Neutrophil (primary cell): ENCODE results near the gene ACTN2.

Source experiments
- H3K27ac ChIP-seq: fragments of 200-600 bp; sonication (generic); 2 replicates; pipeline ENCODE4 v1.5.1; 2016; ENCODE audit warnings: mild to moderate bottlenecking, moderate library complexity
- H3K27me3 ChIP-seq: fragments of 200-600 bp; sonication (generic); 2 replicates; pipeline ENCODE4 v1.6.0; 2016; ENCODE audit warnings: mild to moderate bottlenecking
- H3K36me3 ChIP-seq: fragments of 200-600 bp; sonication (generic); 2 replicates; pipeline ENCODE4 v1.5.1; 2017
- H3K4me1 ChIP-seq, 2 experiments: fragments of 200-600 bp in 1 of 2; sonication (generic) in 1 of 2; 1 replicate in 1 of 2; 2 replicates in 1 of 2; pipeline versions ENCODE4 v1.5.1 to v1.6.1; 2013 to 2016; ENCODE audit warnings: low read depth in 1 of 2, low read length in 1 of 2, mild to moderate bottlenecking in 1 of 2, moderate library complexity in 1 of 2; ENCODE audit not compliant: control insufficient read depth in 1 of 2, insufficient read depth in 1 of 2
- H3K4me3 ChIP-seq, 2 experiments: fragments of 200-600 bp in 1 of 2; sonication (generic) in 1 of 2; 1 replicate in 1 of 2; 2 replicates in 1 of 2; pipeline ENCODE4 v1.5.1; 2013 to 2016; ENCODE audit warnings: low read depth in 1 of 2, low read length in 1 of 2, mild to moderate bottlenecking in 1 of 2, moderate library complexity in 1 of 2
- H3K9me3 ChIP-seq: fragments of 200-600 bp; sonication (generic); 2 replicates; pipeline ENCODE4 v1.5.1; 2016
- TF ChIP-seq, protein P1 (sequence below): fragments of 200-600 bp; sonication (generic); IDR thresholded peaks from 2 replicates; pipeline ENCODE4 v1.5.1; 2016; ENCODE audit warnings: antibody characterized with exemption

Gene ACTN2

DNA sequence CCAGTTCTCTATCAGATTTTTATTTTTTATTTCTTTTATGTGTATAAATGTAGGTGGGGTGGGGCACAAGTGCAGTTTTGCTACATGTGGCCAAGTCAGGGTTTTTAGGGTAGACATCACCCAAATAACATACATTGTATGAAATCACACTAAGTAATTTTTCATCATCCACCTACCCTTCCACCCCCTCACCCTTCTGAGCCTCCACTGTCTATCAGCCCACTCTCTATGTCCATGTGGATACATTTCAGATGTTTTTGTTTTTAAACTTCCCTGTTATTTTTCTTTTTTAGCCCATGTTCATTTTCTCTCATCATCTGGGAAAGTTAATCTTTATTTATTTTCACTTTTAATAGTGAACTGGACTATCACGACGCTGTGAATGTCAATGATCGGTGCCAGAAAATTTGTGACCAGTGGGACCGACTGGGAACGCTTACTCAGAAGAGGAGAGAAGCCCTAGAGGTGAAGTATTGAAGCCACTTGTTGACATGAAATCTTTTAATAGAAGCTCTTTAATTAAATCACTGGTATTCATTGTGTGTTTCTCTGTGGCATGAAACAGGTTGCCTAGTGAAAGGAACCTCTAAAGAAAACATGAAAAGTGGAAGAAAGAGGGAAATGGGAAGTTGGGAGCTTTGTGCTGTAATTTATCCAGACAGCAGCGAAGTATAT is 61.1 kb downstream of the ACTN2 start:
- H3K36me3 ChIP-seq = no peaks in the 10 kb centered on the region
- TF ChIP-seq, protein P1, sequence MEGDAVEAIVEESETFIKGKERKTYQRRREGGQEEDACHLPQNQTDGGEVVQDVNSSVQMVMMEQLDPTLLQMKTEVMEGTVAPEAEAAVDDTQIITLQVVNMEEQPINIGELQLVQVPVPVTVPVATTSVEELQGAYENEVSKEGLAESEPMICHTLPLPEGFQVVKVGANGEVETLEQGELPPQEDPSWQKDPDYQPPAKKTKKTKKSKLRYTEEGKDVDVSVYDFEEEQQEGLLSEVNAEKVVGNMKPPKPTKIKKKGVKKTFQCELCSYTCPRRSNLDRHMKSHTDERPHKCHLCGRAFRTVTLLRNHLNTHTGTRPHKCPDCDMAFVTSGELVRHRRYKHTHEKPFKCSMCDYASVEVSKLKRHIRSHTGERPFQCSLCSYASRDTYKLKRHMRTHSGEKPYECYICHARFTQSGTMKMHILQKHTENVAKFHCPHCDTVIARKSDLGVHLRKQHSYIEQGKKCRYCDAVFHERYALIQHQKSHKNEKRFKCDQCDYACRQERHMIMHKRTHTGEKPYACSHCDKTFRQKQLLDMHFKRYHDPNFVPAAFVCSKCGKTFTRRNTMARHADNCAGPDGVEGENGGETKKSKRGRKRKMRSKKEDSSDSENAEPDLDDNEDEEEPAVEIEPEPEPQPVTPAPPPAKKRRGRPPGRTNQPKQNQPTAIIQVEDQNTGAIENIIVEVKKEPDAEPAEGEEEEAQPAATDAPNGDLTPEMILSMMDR = no peak
- H3K4me1 ChIP-seq = no peaks in the 10 kb centered on the region
- H3K27me3 ChIP-seq = peaks cover 9% of the 10 kb centered on the region
- H3K27ac ChIP-seq = no peak overlapping the region
- H3K9me3 ChIP-seq = no peaks in the 10 kb centered on the region
- no peak overlapping the region for H3K4me3 ChIP-seq

DNA sequence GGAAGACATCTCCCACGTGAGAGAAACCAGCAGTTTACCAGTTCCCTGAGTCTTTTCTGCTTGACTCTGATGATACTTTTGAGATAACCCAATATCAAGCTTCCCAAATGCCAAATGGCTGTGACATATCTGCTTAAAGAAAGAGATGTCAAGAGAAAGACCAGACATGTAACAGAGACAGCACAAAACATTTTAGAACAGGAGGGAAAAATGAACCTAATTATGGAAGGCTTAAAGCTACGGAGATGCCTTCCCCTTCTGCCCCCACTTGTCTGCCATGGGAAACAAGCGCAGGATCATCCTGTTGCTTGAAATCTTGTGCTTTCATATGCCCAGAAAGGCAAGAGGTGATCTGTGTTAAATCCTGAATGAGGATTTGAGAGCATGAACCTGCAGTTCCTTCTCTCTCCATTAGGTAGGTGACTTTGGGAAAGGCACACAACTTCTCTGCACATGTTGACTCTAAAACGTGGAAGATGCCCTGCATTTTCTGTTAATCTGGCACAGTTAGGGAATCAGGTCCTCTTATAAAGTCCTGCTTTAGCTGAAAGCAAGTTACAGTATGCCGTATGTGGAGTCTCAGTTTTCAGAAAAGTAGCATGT is 62.1 kb downstream of the ACTN2 start:
- Histone ChIP-seq H3K36me3 (no peaks in the 10 kb centered on the region), H3K9me3 (no peaks in the 10 kb centered on the region), H3K4me3 (no peak overlapping the region), H3K27ac (no peak overlapping the region), H3K4me1 (no peaks in the 10 kb centered on the region), H3K27me3 (peaks cover 9% of the 10 kb centered on the region)
- TF ChIP-seq, protein P1 = no peak

DNA sequence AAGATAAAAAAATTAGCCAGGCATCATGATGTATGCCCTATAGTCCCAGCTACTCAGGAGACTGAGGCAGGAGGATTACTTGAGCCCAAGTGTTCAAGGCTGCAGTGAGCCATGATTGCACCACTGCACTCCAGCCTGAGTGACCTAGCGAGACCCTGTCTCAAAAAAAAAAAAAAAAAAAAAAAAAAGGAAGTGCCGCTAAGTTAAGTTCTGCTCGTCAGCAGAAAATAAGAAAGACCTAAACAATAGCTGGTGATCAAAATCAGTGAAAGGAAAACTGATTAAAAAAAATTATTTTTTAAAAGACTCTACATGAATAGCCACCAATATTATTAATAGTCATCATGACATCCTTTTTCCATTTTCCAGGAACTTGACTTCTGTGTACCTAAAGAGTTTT is 64.6 kb downstream of the ACTN2 start:
- TF ChIP-seq, protein P1 = no peak
- Histone ChIP-seq H3K9me3 (no peaks in the 10 kb centered on the region), H3K4me1 (no peaks in the 10 kb centered on the region), H3K27ac (no peak overlapping the region), H3K4me3 (no peak overlapping the region), H3K27me3 (peaks cover 9% of the 10 kb centered on the region), H3K36me3 (no peaks in the 10 kb centered on the region)

DNA sequence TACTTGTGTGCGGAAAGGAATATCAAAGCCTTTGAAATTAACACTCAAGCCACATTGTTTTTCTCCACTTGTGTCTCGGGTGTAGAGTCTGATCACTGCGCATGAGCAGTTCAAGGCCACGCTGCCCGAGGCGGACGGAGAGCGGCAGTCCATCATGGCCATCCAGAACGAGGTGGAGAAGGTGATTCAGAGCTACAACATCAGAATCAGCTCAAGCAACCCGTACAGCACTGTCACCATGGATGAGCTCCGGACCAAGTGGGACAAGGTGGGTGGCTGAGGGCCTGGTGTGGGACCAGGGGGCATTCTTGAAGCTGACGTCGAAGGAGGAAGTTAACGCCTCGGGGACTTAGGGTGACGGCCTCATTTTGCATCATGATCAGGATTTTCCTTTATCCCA is 65.1 kb downstream of the ACTN2 start:
- TF ChIP-seq, protein P1 = no peak
- H3K27me3 ChIP-seq = peaks cover 9% of the 10 kb centered on the region
- no peak overlapping the region for H3K4me3 ChIP-seq
- H3K27ac ChIP-seq = no peak overlapping the region
- H3K9me3 ChIP-seq = no peaks in the 10 kb centered on the region
- H3K4me1 ChIP-seq = no peaks in the 10 kb centered on the region
- no peaks in the 10 kb centered on the region for H3K36me3 ChIP-seq

DNA sequence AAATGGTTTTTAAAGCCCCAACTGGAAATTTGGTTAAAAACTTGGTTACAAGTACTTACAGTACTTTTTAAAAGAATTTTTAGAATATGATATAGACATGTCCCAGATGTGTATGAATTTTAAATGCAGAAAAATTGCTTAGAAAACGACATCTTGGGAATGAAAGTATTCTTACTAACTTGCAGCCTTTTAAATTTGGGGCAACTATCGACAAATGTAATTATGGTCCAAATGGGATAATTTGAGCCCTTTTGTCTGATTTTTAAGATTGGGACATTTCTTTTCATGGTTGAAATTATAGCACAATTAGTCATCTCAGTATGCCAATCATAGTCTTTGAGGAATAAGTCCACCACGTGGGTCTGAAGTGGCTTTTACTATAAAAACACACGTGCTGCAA is 65.6 kb downstream of the ACTN2 start:
- no peaks in the 10 kb centered on the region for H3K36me3 ChIP-seq
- TF ChIP-seq, protein P1 = no peak
- H3K4me1 ChIP-seq = no peaks in the 10 kb centered on the region
- H3K27me3 ChIP-seq = peaks cover 9% of the 10 kb centered on the region
- no peak overlapping the region for H3K4me3 ChIP-seq
- no peak overlapping the region for H3K27ac ChIP-seq
- H3K9me3 ChIP-seq = no peaks in the 10 kb centered on the region
